Heart left ventricle (tissue), 16 donors: ENCODE results near the gene KIAA2012. TPM values are rescaled to one million over a fixed set of nuclear protein-coding genes. Genes with fewer than 3 reads are reported as not detected.
A peak's percentile ranks its signal among the peaks of the same experiment; 100 is the strongest.

ENCODE experiments used
- ATAC-seq, 4 donors: fragments of 200-7000 bp; cut with Tn5 transposase; one replicate each; pipeline ENCODE4 v1.9.1; 2020 to 2022; ENCODE audit warnings: moderate library complexity in 4 of 4, mild to moderate bottlenecking in 3 of 4, moderate number of reproducible peaks in 1 of 4
- DNase-seq, 5 donors: peaks; one replicate each; pipeline ENCODE4 v3.0.0-alpha.2; 2020
- H3K27ac ChIP-seq, 12 donors: fragments of 200-600 bp; sonication (generic) in 4 of 12; one replicate each; pipeline versions ENCODE4 v1.5.0 to v1.8.0; 2016 to 2022; ENCODE audit warnings: mild to moderate bottlenecking in 2 of 12
- H3K27me3 ChIP-seq, 9 donors: fragments of 200-600 bp; sonication (generic) in 2 of 9; one replicate each; pipeline versions ENCODE4 v1.5.1 to v1.8.0; 2016 to 2022; ENCODE audit warnings: mild to moderate bottlenecking in 3 of 9
- H3K36me3 ChIP-seq, 9 donors: fragments of 200-600 bp; sonication (generic) in 2 of 9; one replicate each; pipeline versions ENCODE4 v1.5.0 to v1.8.0; 2018 to 2022; ENCODE audit warnings: mild to moderate bottlenecking in 2 of 9
- H3K4me1 ChIP-seq, 12 donors: fragments of 200-600 bp; sonication (generic) in 4 of 12; one replicate each; pipeline versions ENCODE4 v1.5.0 to v1.8.0; 2016 to 2022; ENCODE audit warnings: mild to moderate bottlenecking in 3 of 12
- H3K4me3 ChIP-seq, 12 donors: fragments of 200-600 bp; sonication (generic) in 4 of 12; one replicate each; pipeline versions ENCODE4 v1.5.0 to v1.8.0; 2017 to 2022; ENCODE audit warnings: mild to moderate bottlenecking in 9 of 12, moderate library complexity in 4 of 12
- H3K9me3 ChIP-seq, 12 donors: fragments of 200-600 bp; sonication (generic) in 4 of 12; one replicate each; pipeline versions ENCODE4 v1.5.0 to v1.8.0; 2016 to 2022; ENCODE audit warnings: mild to moderate bottlenecking in 1 of 12
- CTCF ChIP-seq, 12 donors: fragments of 200-600 bp; sonication (generic) in 4 of 12; IDR thresholded peaks; one replicate each; pipeline versions ENCODE4 v1.5.0 to v1.8.0; 2018 to 2022; ENCODE audit warnings: antibody characterized with exemption in 12 of 12, mild to moderate bottlenecking in 5 of 12
- POLR2A ChIP-seq, 2 donors: fragments of 450-650 bp; IDR thresholded peaks; one replicate each; pipeline ENCODE4 v1.6.1; 2017; ENCODE audit warnings: antibody characterized with exemption in 2 of 2, mild to moderate bottlenecking in 2 of 2, moderate library complexity in 2 of 2
- WGBS, 4 donors: extraction: QIAGEN DNeasy Blood & Tissue Kit in 2 of 4; methylation state at CpG; one replicate each; pipeline versions ENCODE4 v1.1.5 to v1.1.7; 2013 to 2018; 5-methylcytosine and 5-hydroxymethylcytosine counted together
- intact Hi-C, 10 donors: fragments of 100-400 bp; cut with DNase I; formaldehyde crosslinking; loops; one replicate each; pipeline versions ENCODE4 v1.11.1 to v1.14.2; 2022
- polyA plus RNA-seq, 2 donors: library from polyadenylated mRNA; stranded (reverse); fragments of 200-250 nt; gene quantifications; one replicate each; pipeline ENCODE4 v1.2.3, GENCODE V29; 2013
- total RNA-seq, 9 donors: library from RNA; depleted of rRNA in 2 of 9; stranded (reverse); fragments of >200 nt in 2 of 9; fragmentation: NEBNext Ultra II Directional in 3 of 9; extraction: Animal tissue kit (Norgen Biotek cat#: 25700) in 3 of 9; gene quantifications; one replicate each; pipeline versions ENCODE4 v1.1.0 to v1.2.4, GENCODE V29; 2016 to 2023
- donor health status: ischemic (EF 13 %, LVEDD 7.1; RV severe dilation, severe dysfunction).
- donor health status: healthy with polysubstance abuse.
- donor health status: DM: no; HTN: yes; CAD: no.
- donor health status: DM: no; HTN: no; CAD: no.
- donor health status: ischemic (EF 25% LVEDD 6.9; RV normal size, moderate dysfunction).
- donor health status: ischemic (EF 25% LVEDD 5.7; RV mildly dilated, moderate dysfunction).
- donor health status: healthy.
- donor health status: DM: yes; HTN: yes; CAD: no.
- donor health status: ischemic (EF 35%, LVEDD 5.7; RV mildly dilated, moderate dysfunction).
- donor health status: nonischemic (EF 11% LVEDD 7.7; RV severe dilation, severe dysfunction).
- donor health status: DM: yes; HTN: yes; CAD: no.
- donor health status: PGD.
- donor health status: ischemic (EF 29% LVEDD 5.4; RV normal size, mild dysfunction).
- donor health status: nonischemic (EF 23%, LVEDD 6.1; RV moderate dilation, normal function).

KIAA2012 gene
- total and polyA plus RNA-seq, 11 donors, result 0.08 TPM; not detected in 10

GRCh38 chr2:202249521-202250253 is 176.6 kb downstream of the KIAA2012 start:
- no peak overlapping the region for H3K4me3 ChIP-seq
- 51 to 62% (median 55%) methylated on average over 10 of the region's 10 CpGs for WGBS, 4 donors
- H3K9me3 ChIP-seq, result no peaks in the 10 kb centered on the region
- TF ChIP-seq POLR2A (IDR thresholded peaks at IDR 0.05), result no peak
- TF ChIP-seq CTCF (IDR thresholded peaks at IDR 0.05), result no peak
- no peaks in the 10 kb centered on the region for H3K27me3 ChIP-seq
- H3K4me1 ChIP-seq, result no peaks in the 10 kb centered on the region
- intact Hi-C loops, result no loop called here
- ATAC-seq, result peak in 2 of 4 donors; percentile 49 to 62
- peak overlapping the region in 3 of 12 donors; percentile 25 to 59 (median 50) for H3K27ac ChIP-seq
- no peaks in the 10 kb centered on the region for H3K36me3 ChIP-seq
- DNase-seq, result no peak

DNA sequence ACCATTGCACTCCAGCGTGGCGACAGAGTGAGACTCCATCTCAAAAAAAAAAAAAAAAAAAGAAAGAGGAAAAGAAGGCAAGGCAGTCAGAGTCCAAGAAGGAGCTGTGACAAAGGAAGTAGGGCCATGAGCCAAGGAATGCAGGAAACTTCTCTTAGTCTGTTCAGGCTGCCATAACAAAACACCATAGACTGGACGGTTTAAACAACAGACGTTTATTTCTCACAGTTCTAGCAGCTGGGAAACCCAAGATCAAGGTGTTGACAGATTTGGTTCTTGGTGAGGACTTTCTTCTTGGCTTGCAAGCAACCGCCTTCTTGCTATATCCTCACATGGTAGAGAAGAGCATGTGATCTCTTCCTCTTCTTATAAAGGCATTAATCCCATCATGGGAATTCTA is 178.4 kb downstream of the KIAA2012 start:
- ATAC-seq (peak in 2 of 4 donors; percentile 51 to 73), DNase-seq (no peak)
- TF ChIP-seq POLR2A (IDR thresholded peaks at IDR 0.05), result no peak
- no peak for TF ChIP-seq CTCF (IDR thresholded peaks at IDR 0.05)
- Histone ChIP-seq H3K27ac (peak overlapping the region in 1 of 12 donors; percentile 10), H3K4me1 (no peaks in the 10 kb centered on the region), H3K4me3 (no peak overlapping the region), H3K9me3 (no peaks in the 10 kb centered on the region), H3K36me3 (no peaks in the 10 kb centered on the region), H3K27me3 (no peaks in the 10 kb centered on the region)
- intact Hi-C loops, result no loop called here
- 51 to 57% (median 56%) methylated on average over 5 of the region's 5 CpGs for WGBS, 4 donors

Other genes with a start within 250 kb of the KIAA2012 start
- gene FZD7, start 39.4 kb upstream of the KIAA2012 start, total RNA-seq, result 10 to 100 TPM; 11.3 to 42.0 (median 25.5) TPM
- gene FZD7, start 39.4 kb upstream of the KIAA2012 start, polyA plus RNA-seq, result 1 to 10 TPM; 1.7 to 8.8 TPM
- 10 to 100 TPM; 43.5 to 75.2 (median 65.3) TPM for gene SUMO1, start 165.3 kb downstream of the KIAA2012 start, total RNA-seq
- 10 to 100 TPM; 63.8 to 87.9 TPM for gene SUMO1, start 165.3 kb downstream of the KIAA2012 start, polyA plus RNA-seq
- gene NOP58, start 192.5 kb downstream of the KIAA2012 start, total RNA-seq, result 10 to 100 TPM; 12.9 to 26.6 (median 21.3) TPM
- 10 to 100 TPM; 24.3 to 32.6 TPM for gene NOP58, start 192.5 kb downstream of the KIAA2012 start, polyA plus RNA-seq